HG03521 (cell line): Measurements from ENCODE around the gene RAD51.

Experiments used
- ATAC-seq: cut with Tn5 transposase; IDR thresholded peaks from one replicate; pipeline ENCODE4 v1.9.1; 2021; ENCODE audit warnings: mild to moderate bottlenecking, moderate library complexity; ENCODE audit not compliant: unreplicated experiment

Gene RAD51

DNA sequence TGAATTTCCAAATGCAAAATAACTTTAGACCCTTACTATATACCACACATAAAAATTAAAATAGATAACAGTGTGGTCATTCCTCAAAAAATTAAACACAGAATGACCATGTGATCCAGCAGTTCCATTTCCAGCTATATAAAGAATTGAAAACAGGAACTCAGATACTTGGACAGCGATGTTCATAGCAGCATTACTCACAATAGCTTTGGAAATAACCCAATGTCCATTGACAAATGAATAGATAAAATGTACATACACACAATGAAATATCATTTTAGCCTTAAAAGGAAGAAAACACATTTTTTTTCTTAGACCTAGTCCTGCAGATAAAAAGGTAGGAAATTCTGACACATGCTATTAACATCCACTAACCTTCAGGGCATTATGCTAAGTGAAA, 26.7 kb downstream of the RAD51 start:
- no peak for ATAC-seq

- ATAC-seq: no peak
Observed at GRCh38 chr15:40722354-40722753, 27.4 kb downstream of the RAD51 start.

DNA sequence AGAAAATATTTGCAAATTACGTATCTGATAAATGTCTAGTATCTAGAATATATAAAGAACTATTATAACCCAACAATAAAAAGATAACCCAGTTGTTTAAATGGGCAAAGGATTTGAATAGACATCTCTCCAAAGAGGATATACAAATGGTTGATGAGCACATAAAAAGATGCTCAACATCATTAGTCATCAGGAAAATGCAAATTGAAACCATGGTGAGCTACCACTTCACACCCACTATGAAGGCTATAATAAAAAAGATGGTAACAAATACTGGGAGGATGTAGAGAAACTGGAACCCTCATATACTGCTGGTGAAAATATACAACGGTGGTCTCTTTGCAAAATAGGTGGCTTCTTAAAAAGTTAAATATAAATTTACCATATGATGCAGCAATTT, 28.0 kb downstream of the RAD51 start:
- ATAC-seq: no peak

- ATAC-seq: no peak
Observed at GRCh38 chr15:40723919-40724318, 28.9 kb downstream of the RAD51 start.

DNA sequence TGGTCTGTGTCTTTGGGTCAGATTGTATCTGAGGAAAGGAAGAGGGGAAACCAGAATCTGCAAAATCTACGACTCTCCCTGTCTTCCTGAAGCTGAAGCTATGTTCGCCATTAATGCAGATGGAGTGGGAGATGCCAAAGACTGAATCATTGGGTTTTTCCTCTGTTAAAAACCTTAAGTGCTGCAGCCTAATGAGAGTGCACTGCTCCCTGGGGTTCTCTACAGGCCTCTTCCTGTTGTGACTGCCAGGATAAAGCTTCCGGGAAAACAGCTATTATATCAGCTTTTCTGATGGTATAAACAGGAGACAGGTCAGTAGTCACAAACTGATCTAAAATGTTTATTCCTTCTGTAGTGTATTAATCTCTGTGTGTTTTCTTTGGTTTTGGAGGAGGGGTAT, 36.1 kb downstream of the RAD51 start:
- ATAC-seq: no peak

- no peak for ATAC-seq
Observed at GRCh38 chr15:40736575-40736974, 41.6 kb downstream of the RAD51 start.

GRCh38 chr15:40737048-40737447, 42.1 kb downstream of the RAD51 start:
- ATAC-seq: no peak

DNA sequence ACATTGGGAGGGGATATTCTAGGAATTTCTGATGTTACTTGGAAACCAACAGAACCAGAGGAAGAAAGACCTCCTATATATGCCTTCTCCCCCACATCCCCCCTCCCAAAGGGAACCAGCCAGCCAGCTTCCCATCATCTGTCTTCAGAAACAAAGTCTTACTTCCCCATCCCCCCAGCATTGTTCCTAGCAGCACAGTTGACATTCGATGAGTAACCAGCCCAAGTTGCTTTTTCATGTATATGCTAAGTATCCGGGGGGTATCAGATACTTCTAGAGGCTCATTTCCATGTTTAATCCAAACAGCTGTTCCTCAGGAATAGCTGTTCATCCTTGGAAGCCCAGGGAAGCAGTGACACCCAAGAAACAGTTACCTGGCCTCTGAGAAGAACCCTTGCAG, 44.1 kb downstream of the RAD51 start:
- no peak for ATAC-seq

DNA sequence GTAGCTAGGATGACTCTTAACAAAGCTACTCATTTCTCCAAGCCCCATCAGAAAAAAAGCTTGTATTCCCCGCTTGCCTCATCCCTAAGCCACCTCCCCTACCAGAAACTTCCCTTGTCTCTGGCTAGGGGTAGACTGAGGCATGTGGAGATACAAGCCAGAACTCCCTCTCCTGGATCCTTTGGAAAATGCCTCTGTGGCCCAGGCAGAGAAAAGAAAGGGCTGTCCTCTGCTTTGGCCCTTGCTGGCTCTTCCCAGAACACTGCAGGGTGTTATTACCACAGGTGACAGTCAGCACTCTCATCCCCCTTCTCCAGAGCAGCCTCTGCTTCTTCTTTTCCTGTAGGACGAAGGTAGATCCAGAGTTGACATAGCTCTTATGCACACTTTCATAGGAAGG, 44.9 kb downstream of the RAD51 start:
- ATAC-seq: no peak

GRCh38 chr15:40743485-40743901, 48.5 kb downstream of the RAD51 start:
- no peak for ATAC-seq

DNA sequence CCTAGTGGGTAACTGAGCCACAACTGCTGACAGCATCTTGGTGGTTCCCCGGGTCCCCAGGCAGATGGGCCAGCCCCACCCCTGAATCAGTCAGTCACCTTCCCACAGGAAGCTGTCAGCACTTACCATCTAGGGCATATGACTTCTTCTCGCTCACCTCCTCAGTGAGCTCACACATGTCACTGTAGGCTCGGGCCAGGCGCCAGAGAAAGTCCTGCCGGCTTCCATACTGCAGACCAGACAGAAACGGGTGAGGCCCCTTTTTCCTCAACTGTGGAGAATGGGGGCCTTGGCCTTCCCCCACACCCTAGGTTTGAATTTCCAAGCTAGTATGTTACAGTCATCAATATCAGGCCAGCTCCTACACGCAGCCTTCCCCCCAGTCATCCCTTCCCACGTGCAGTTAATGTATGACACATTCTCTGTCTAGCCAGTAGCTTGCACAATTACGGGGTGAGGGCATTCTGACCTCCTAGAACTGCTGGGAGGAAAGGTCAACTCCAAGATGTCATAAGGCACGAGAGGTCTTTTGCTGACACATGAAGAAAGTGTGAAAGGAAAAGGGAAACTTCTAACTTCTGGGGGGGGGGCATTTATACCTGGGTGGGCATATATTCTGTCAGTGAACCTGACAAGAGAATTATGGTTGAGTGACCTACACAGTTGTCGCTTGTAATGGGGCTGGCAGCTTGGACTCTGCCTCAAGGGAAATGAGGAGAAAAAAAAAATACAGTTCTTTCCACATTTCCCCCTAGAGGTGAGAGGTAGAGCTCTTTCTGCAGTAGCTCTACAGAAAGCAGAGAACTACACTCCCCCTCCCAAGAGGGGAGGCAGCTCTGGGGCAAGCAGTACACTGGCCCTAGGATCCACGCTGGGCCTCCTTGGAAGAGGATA, 49.2 kb downstream of the RAD51 start:
- ATAC-seq: no peak

DNA sequence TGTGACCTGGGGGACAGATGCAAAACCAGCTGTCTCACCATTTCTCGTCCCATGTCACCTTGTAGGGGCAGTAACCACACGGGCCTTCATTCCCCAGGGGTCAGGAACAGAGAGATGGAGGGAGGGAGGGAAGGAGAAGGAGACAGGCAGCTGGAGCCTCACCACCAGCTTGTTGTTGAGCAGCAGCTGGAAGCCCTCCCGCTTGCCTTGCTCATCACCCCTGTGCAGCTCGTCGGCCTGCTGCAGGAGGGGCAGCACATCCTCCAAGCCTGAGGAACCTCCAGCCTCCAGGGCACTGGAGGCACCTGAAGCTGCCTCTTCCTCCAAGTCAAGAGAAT, 49.8 kb downstream of the RAD51 start:
- no peak for ATAC-seq

- ATAC-seq: no peak
Observed at GRCh38 chr15:40746916-40747418, 52.0 kb downstream of the RAD51 start.

DNA sequence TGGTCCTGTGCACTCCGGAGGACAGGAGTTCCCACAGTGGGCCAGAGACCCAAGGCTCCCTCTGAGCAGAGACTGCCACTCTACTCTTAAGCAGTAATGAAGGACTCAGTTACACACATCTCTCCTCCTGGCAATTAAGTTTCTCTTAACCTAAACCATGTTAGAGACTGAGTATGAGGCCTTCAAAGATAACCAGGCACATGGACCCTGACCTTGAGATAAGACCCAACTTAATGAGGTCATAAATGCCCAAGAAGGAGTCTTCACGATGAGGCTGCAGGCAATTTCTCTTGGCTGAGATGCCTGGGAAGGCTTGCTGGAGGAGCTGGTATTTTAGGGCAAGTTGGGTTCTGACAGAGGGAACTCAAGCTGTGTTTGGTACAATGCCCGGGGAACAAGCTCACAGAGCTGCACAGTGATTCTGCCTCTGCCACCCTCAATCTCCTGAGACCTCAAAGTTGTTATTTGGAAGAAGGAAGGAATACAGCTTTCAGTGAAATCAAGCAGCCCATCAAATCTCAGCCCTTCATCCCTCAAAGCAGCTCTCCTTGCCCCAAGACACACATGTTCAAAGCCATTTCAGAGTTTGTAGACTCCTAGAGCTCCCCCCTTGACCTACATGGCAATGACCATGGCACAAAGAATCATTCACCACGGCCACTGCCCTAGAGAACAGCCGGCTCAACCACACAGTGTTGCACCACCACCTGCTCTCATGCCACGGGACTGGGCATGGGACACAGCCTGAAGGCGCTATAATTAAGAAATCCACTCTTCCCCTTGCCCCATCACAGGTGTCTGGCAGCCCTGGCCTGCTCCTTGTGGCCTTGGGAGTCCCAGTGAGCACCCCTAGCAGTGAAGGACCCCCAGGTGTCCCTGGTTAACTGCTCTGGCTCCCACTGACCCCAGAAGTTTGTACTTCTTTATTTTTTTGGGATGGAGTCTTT, 53.0 kb downstream of the RAD51 start:
- ATAC-seq: no peak

- no peak for ATAC-seq
Observed at GRCh38 chr15:40749151-40749630, 54.2 kb downstream of the RAD51 start.

GRCh38 chr15:40750885-40751284, 55.9 kb downstream of the RAD51 start:
- ATAC-seq: no peak

GRCh38 chr15:40751745-40752144, 56.8 kb downstream of the RAD51 start:
- ATAC-seq: no peak

GRCh38 chr15:40754574-40754882, 59.6 kb downstream of the RAD51 start:
- no peak for ATAC-seq

DNA sequence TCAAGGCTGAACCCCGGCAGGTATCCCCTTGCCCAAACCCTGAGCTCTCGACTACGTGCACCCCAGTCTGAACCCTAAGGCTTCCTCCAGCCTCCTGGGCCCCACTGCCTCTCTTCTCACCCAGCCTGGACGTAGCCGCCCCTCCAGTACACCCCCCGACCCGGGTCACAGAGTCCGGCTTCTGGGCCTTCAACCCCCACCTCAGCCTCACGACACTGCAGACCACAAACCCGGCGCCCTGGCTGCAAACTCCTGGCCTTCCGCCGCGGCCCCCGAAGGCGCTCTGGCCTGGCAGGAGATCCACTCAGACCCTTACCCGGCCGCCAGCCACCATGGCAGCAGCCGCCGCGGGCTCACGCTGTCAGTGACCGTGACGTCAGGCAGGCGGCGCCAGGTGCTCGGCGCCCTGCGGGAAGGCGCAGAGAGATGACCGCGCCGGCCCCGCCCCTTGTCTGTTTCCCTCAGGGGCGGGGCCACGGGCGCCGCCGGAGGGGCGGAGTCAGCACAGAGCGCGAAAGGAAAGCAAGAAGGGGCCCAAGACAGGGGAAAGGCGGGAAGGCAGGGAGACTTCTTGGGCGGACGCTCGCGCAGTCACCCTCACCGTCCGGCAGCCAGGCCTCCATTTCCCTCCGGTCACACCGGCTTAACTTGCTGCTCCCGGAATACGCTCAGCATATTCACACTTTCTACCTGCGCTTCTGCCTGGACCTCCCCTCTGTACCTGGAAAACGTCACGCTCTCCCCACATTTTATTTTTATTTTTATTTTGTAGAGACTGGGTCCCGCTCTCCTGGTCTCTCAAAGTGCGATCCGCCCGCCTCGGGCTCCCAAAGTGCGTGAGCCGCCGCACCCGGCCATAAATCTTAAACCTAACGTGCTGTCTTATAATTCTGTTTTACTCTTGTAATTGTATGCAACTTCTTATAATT, 60.2 kb downstream of the RAD51 start, which contains the start of gene RMDN3:
Gene RMDN3 (minus strand): TSS at position 372 of the 929 bp plus-strand sequence. CDS start 471 bp downstream, outside the sequence.
- ATAC-seq: peak; percentile 83

- no peak for ATAC-seq
Observed at GRCh38 chr15:40755812-40756208, 60.8 kb downstream of the RAD51 start.
